Mesenchymal stem cell (in vitro differentiated cells and primary cell): ENCODE measurements around the gene TTC21A.

Source experiments
- DNase-seq: peaks from one replicate; pipeline ENCODE4 v3.0.0-alpha.2; 2013
- H2AFZ ChIP-seq: one replicate; pipeline ENCODE4 v1.6.1; 2013; ENCODE audit warnings: low read depth, mild to moderate bottlenecking, control low read depth, inconsistent platforms, low read length, moderate library complexity
- H2AK5ac ChIP-seq: 2 replicates; pipeline ENCODE4 v1.6.1; 2013; ENCODE audit warnings: low read length, moderate library complexity, mild to moderate bottlenecking, inconsistent platforms; ENCODE audit not compliant: severe bottlenecking
- H2BK120ac ChIP-seq: one replicate; pipeline ENCODE4 v1.6.1; 2013; ENCODE audit warnings: low read depth, mild to moderate bottlenecking, inconsistent platforms, low read length, moderate library complexity
- H2BK12ac ChIP-seq, 2 experiments: one replicate each; pipeline ENCODE4 v1.6.1; 2013; ENCODE audit warnings: inconsistent platforms in 2 of 2, low read length in 2 of 2, mild to moderate bottlenecking in 2 of 2, moderate library complexity in 2 of 2, control low read depth in 1 of 2
- H2BK15ac ChIP-seq: one replicate; pipeline ENCODE4 v1.6.1; 2013; ENCODE audit warnings: mild to moderate bottlenecking, low read depth, inconsistent platforms; ENCODE audit not compliant: poor library complexity, severe bottlenecking
- H2BK5ac ChIP-seq: 2 replicates; pipeline ENCODE4 v1.6.1; 2013; ENCODE audit warnings: low read depth, mild to moderate bottlenecking, low read length, control low read depth, inconsistent platforms; ENCODE audit not compliant: poor library complexity, severe bottlenecking
- H3K14ac ChIP-seq, 2 experiments: one replicate each; pipeline ENCODE4 v1.6.1; 2013; ENCODE audit warnings: inconsistent platforms in 2 of 2, low read length in 2 of 2, control low read depth in 1 of 2, mild to moderate bottlenecking in 1 of 2, moderate library complexity in 1 of 2
- H3K18ac ChIP-seq, 2 experiments: one replicate each; pipeline ENCODE4 v1.6.1; 2013; ENCODE audit warnings: inconsistent platforms in 2 of 2, low read length in 2 of 2, control low read depth in 1 of 2, low read depth in 1 of 2, mild to moderate bottlenecking in 1 of 2
- H3K23ac ChIP-seq, 2 experiments: one replicate each; pipeline ENCODE4 v1.6.1; 2013; ENCODE audit warnings: inconsistent platforms in 2 of 2, low read length in 2 of 2, mild to moderate bottlenecking in 2 of 2, moderate library complexity in 2 of 2, control low read depth in 1 of 2
- H3K27ac ChIP-seq: 2 replicates; pipeline ENCODE4 v1.5.1; 2013; ENCODE audit warnings: mild to moderate bottlenecking, moderate library complexity, low read length, control low read depth, inconsistent platforms; ENCODE audit not compliant: poor library complexity, severe bottlenecking
- H3K27me3 ChIP-seq, 2 experiments: 2 replicates each; pipeline versions ENCODE4 v1.6.1 to v1.7.0; 2013; ENCODE audit warnings: low read length in 2 of 2, mild to moderate bottlenecking in 2 of 2, moderate library complexity in 2 of 2, control low read depth in 1 of 2, inconsistent platforms in 1 of 2; ENCODE audit not compliant: control insufficient read depth in 1 of 2, insufficient read depth in 1 of 2
- H3K36me3 ChIP-seq, 2 experiments: 2 replicates each; pipeline versions ENCODE4 v1.6.1 to v1.7.0; 2013; ENCODE audit warnings: low read length in 2 of 2, control low read depth in 1 of 2, inconsistent platforms in 1 of 2, low read depth in 1 of 2, mild to moderate bottlenecking in 1 of 2; ENCODE audit not compliant: insufficient read depth in 2 of 2, control insufficient read depth in 1 of 2
- H3K4ac ChIP-seq, 2 experiments: one replicate each; pipeline ENCODE4 v1.6.1; 2013; ENCODE audit warnings: inconsistent platforms in 2 of 2, low read length in 2 of 2, mild to moderate bottlenecking in 2 of 2, moderate library complexity in 2 of 2, control low read depth in 1 of 2, low read depth in 1 of 2
- H3K4me1 ChIP-seq: 2 replicates; pipeline ENCODE4 v1.6.1; 2013; ENCODE audit warnings: low read depth, low read length, control low read depth; ENCODE audit not compliant: control insufficient read depth, insufficient read depth
- H3K4me2 ChIP-seq: 2 replicates; pipeline ENCODE4 v1.6.1; 2013; ENCODE audit warnings: low read length, mild to moderate bottlenecking, inconsistent platforms; ENCODE audit not compliant: poor library complexity, severe bottlenecking
- H3K4me3 ChIP-seq, 2 experiments: 2 replicates each; pipeline versions ENCODE4 v1.5.1 to v1.7.0; 2013; ENCODE audit warnings: low read length in 2 of 2, mild to moderate bottlenecking in 2 of 2, control low read depth in 1 of 2, low read depth in 1 of 2; ENCODE audit not compliant: insufficient read depth in 1 of 2
- H3K79me1 ChIP-seq: replicated peaks from 2 replicates; pipeline ENCODE4 v1.6.1; 2013; ENCODE audit warnings: mild to moderate bottlenecking, control low read depth, low read length, inconsistent platforms; ENCODE audit not compliant: poor library complexity, severe bottlenecking
- H3K9ac ChIP-seq: 2 replicates; pipeline ENCODE4 v1.7.0; 2013; ENCODE audit warnings: mild to moderate bottlenecking, low read length, moderate library complexity
- H3K9me3 ChIP-seq: 2 replicates; pipeline ENCODE4 v1.7.0; 2013; ENCODE audit warnings: mild to moderate bottlenecking, low read length; ENCODE audit not compliant: control insufficient read depth
- H4K8ac ChIP-seq: one replicate; pipeline ENCODE4 v1.6.1; 2013; ENCODE audit warnings: inconsistent platforms, mild to moderate bottlenecking, low read length, moderate library complexity
- H4K91ac ChIP-seq: one replicate; pipeline ENCODE4 v1.6.1; 2013; ENCODE audit warnings: mild to moderate bottlenecking, low read length, inconsistent platforms
- WGBS: methylation state at CpG from one replicate; pipeline ENCODE4 v1.1.7; 2013; ENCODE audit warnings: mixed read lengths; 5-methylcytosine and 5-hydroxymethylcytosine counted together

TTC21A gene

DNA sequence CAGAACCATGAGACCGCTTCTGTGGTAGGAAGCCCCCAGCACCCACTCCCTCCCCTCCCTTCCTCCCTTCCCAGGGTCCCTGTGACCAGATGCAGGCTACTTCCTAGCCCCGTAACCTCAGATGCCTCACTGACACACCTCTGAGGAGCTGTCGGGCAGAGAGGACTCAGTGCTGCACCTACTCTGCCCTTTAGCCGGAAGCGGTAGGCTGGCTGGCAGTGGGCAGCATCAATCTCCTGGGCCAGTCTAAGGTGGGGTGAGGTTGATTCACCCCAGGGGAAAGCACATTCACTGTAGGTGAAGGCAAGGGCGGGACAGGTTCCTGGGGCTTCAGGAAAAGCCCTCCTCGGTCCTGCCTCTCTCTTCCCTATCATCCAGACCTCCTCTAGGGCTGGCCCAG is 26.8 kb downstream of the TTC21A start:
- Histone ChIP-seq H3K27me3 (no peaks in the 10 kb centered on the region), H3K4me3 (no peak overlapping the region), H3K9me3 (no peaks in the 10 kb centered on the region), H3K79me1 (peaks cover 11% of the 10 kb centered on the region), H3K27ac (no peak overlapping the region), H2BK5ac (no peak overlapping the region), H2BK15ac (no peak overlapping the region), H2AFZ (no peak overlapping the region), H3K14ac (no peak overlapping the region), H3K36me3 (peaks cover 36 to 48% of the 10 kb centered on the region in 2 experiments), H3K4me1 (no peaks in the 10 kb centered on the region), H3K4me2 (no peak overlapping the region), H2BK120ac (no peak overlapping the region), H4K91ac (no peak overlapping the region), H2AK5ac (no peak overlapping the region), H2BK12ac (no peak overlapping the region), H4K8ac (no peak overlapping the region), H3K23ac (no peak overlapping the region), H3K9ac (no peak overlapping the region), H3K18ac (no peak overlapping the region), H3K4ac (no peak overlapping the region)
- WGBS, result 87% methylated on average over 7 of the region's 7 CpGs
- no peak for DNase-seq

DNA sequence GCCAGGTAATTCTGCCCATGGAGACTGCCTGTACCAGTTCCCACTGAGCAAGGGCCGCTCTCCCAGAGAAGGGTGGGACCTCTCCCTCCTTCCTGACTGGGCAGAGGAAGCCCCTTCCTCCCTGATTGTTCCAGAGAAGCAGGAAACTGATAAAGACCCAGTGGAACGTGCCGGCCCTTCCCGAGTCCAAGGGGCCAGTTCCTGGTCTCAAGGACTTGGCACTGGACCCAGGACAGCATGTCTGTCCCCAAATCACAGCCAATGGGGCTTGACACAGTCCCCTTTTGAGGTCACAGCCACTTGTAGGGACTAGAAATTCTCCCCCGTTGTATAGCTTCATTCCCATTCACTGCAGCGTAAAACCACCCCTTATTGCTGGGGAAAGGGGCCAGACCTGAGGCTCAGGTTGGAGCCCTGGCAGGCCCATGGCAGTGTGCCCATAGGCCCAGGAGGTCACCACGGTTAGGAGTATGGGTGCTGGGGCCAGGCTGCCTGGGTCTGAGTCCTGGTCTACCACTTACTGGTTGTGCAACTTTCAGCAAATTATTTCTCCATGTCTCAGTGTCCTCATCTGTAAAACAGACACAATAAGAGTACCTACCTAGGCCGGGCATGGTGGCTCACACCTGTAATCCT is 27.8 kb downstream of the TTC21A start:
- no peak overlapping the region for H2AFZ ChIP-seq
- H2BK15ac ChIP-seq, result no peak overlapping the region
- no peak overlapping the region for H3K14ac ChIP-seq
- H3K79me1 ChIP-seq, result peaks cover 13% of the 10 kb centered on the region
- H3K4me3 ChIP-seq, result no peak overlapping the region
- no peak overlapping the region for H3K4ac ChIP-seq
- H3K9me3 ChIP-seq, result no peaks in the 10 kb centered on the region
- no peak overlapping the region for H2BK5ac ChIP-seq
- no peak overlapping the region for H3K9ac ChIP-seq
- peaks cover under 1% of the 10 kb centered on the region for H3K4me1 ChIP-seq
- H3K36me3 ChIP-seq, result peaks cover 37 to 53% of the 10 kb centered on the region in 2 experiments
- no peak overlapping the region for H2AK5ac ChIP-seq
- no peak overlapping the region for H2BK12ac ChIP-seq
- no peaks in the 10 kb centered on the region for H3K27me3 ChIP-seq
- H3K18ac ChIP-seq, result no peak overlapping the region
- 91% methylated on average over 8 of the region's 8 CpGs for WGBS
- H3K4me2 ChIP-seq, result no peak overlapping the region
- H4K91ac ChIP-seq, result no peak overlapping the region
- peak overlapping the region in 1 of 2 experiments; percentile 10 for H3K23ac ChIP-seq
- no peak overlapping the region for H3K27ac ChIP-seq
- H2BK120ac ChIP-seq, result no peak overlapping the region
- no peak overlapping the region for H4K8ac ChIP-seq
- no peak for DNase-seq

DNA sequence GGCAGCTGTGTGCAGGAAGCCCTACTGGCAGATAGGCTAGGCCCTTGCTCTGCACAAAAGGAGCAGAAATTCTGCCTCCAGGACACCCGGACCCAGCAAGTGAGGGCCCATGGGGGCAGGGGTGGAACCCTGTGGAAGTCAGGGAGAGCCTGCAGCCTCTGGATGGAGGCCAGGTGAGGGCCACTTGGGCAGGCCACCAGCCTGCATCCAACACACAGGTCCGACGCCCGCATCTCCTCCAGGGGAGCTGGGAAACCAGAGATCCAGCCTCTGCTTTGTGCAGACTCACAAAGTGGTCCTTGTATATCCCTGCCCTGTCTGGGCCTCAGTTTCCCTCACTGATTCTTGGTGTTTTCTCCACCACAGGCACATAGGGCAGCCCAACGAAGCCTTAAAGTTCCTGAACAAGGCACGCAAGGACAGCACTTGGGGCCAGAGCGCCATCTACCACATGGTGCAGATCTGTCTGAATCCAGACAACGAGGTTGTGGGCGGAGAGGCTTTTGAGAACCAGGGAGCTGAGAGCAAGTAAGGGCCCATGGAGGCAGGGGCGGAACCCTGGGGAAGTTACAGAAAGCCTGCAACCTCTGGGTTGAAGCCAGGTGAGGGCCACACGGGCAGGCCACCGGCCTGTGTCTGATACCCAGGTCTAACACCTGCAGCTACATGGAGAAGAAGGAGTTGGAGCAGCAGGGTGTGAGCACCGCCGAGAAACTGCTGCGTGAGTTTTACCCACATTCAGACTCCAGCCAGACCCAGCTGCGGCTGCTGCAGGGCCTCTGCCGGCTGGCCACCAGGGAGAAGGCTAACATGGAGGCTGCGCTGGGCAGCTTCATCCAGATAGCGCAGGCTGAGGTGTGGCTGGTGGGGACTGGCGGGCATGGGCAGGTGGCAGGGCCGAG is 29.3 kb downstream of the TTC21A start:
- Histone ChIP-seq H2BK5ac (no peak overlapping the region), H3K27ac (no peak overlapping the region), H3K9me3 (no peaks in the 10 kb centered on the region), H3K79me1 (peaks cover 23% of the 10 kb centered on the region), H2BK12ac (no peak overlapping the region), H2BK15ac (no peak overlapping the region), H2AFZ (no peak overlapping the region), H3K4ac (no peak overlapping the region), H3K4me3 (no peak overlapping the region), H3K18ac (no peak overlapping the region), H3K9ac (no peak overlapping the region), H3K36me3 (peaks cover 49 to 59% of the 10 kb centered on the region in 2 experiments), H2BK120ac (no peak overlapping the region), H2AK5ac (no peak overlapping the region), H3K4me1 (peaks cover 10% of the 10 kb centered on the region), H3K4me2 (no peak overlapping the region), H4K91ac (no peak overlapping the region), H3K27me3 (no peaks in the 10 kb centered on the region), H3K23ac (no peak overlapping the region), H4K8ac (no peak overlapping the region), H3K14ac (peak overlapping the region in 1 of 2 experiments; percentile 80)
- WGBS, result 94% methylated on average over 21 of the region's 21 CpGs
- DNase-seq, result no peak

DNA sequence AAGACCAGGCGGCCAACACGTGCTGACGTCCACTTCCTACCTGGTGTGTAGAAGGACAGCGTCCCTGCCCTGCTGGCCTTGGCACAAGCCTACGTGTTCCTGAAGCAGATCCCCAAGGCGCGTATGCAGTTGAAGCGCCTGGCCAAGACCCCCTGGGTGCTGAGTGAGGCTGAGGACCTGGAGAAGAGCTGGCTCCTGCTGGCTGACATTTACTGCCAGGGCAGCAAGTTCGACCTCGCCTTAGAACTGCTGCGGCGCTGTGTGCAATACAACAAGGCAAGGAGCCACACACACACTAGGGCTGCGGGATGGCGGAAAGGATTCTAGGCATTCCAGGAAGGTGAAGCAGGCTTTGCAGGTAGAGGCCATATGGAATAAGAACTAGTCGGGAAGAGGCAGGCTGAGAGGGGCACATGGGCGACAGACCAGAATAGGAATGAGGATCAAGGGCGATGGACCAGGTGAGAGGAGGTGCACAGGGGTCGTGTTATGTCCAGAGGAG is 30.0 kb downstream of the TTC21A start:
- no peak for DNase-seq
- Histone ChIP-seq H3K9ac (no peak overlapping the region), H2AK5ac (no peak overlapping the region), H3K4ac (no peak overlapping the region), H3K79me1 (peaks cover 30% of the 10 kb centered on the region), H2BK12ac (no peak overlapping the region), H3K4me3 (no peak overlapping the region), H2BK120ac (no peak overlapping the region), H4K91ac (no peak overlapping the region), H3K9me3 (no peaks in the 10 kb centered on the region), H3K27me3 (no peaks in the 10 kb centered on the region), H3K36me3 (peaks cover 56 to 64% of the 10 kb centered on the region in 2 experiments), H2BK15ac (no peak overlapping the region), H3K27ac (no peak overlapping the region), H2AFZ (no peak overlapping the region), H4K8ac (no peak overlapping the region), H3K14ac (peak overlapping the region in 1 of 2 experiments; percentile 80), H2BK5ac (no peak overlapping the region), H3K18ac (no peak overlapping the region), H3K23ac (no peak overlapping the region), H3K4me2 (no peak overlapping the region), H3K4me1 (peaks cover 14% of the 10 kb centered on the region)
- WGBS, result 98% methylated on average over 18 of the region's 18 CpGs
